Endothelial cell (in vitro differentiated cells): Measurements from ENCODE around the gene CRYL1. TPM values are rescaled to one million over a fixed set of nuclear protein-coding genes. Genes with fewer than 3 reads are reported as not detected.

Experiments used
- DNase-seq: peaks from one replicate; pipeline ENCODE4 v3.0.0; 2021; ENCODE audit warnings: low spot score
- H3K27ac Mint-ChIP-seq: one replicate; pipeline ENCODE4 v1.8.0; 2021; ENCODE audit warnings: mixed read lengths, inconsistent platforms; ENCODE audit not compliant: unreplicated experiment
- H3K27me3 Mint-ChIP-seq: one replicate; pipeline ENCODE4 v1.8.0; 2021; ENCODE audit warnings: mild to moderate bottlenecking, moderate library complexity, mixed read lengths, inconsistent platforms; ENCODE audit not compliant: unreplicated experiment
- H3K36me3 Mint-ChIP-seq: one replicate; pipeline ENCODE4 v1.8.0; 2021; ENCODE audit warnings: mild to moderate bottlenecking, low read depth, mixed read lengths, inconsistent platforms; ENCODE audit not compliant: unreplicated experiment
- H3K4me1 Mint-ChIP-seq: one replicate; pipeline ENCODE4 v1.8.0; 2021; ENCODE audit warnings: mild to moderate bottlenecking, mixed read lengths, inconsistent platforms; ENCODE audit not compliant: unreplicated experiment
- H3K4me3 Mint-ChIP-seq: one replicate; pipeline ENCODE4 v1.8.0; 2021; ENCODE audit warnings: mild to moderate bottlenecking, mixed read lengths, inconsistent platforms; ENCODE audit not compliant: unreplicated experiment
- H3K9me3 Mint-ChIP-seq: one replicate; pipeline ENCODE4 v1.8.0; 2021; ENCODE audit warnings: mixed read lengths, inconsistent platforms; ENCODE audit not compliant: unreplicated experiment
- CTCF ChIP-seq: fragments of 200-600 bp; sonication (generic); IDR thresholded peaks from one replicate; pipeline ENCODE4 v1.5.0; 2021; ENCODE audit warnings: antibody characterized with exemption; ENCODE audit not compliant: unreplicated experiment
- total RNA-seq: library from RNA; stranded (reverse); fragmentation: NEBNext Ultra II Directional; extraction: Animal tissue kit (Norgen Biotek cat#: 25700); gene quantifications from one replicate; pipeline ENCODE4 v1.2.1, GENCODE V29; 2021; ENCODE audit not compliant: unreplicated experiment

The CRYL1 gene
- total RNA-seq, 1 donor from 2014 or later, result 4.8 TPM

- H3K27me3 Mint-ChIP-seq, result peaks cover under 1% of the 10 kb centered on the region
- no peak for DNase-seq
Measured at GRCh38 chr13:20506696-20507095, 19.0 kb downstream of the CRYL1 start.

GRCh38 chr13:20505405-20506366, 20.0 kb downstream of the CRYL1 start:
- Mint-ChIP-seq H3K4me1 (peaks cover 15% of the 10 kb centered on the region), H3K9me3 (peaks cover 8% of the 10 kb centered on the region), H3K36me3 (peaks cover 10% of the 10 kb centered on the region), H3K27ac (peak overlapping the region; percentile 11), H3K27me3 (peaks cover 2% of the 10 kb centered on the region), H3K4me3 (peak overlapping the region; percentile 14)
- DNase-seq, result no peak
- no peak for TF ChIP-seq CTCF

More at GRCh38 chr13:20506696-20507095, 19.0 kb downstream of the CRYL1 start:
- TF ChIP-seq CTCF, result no peak
- H3K27ac Mint-ChIP-seq, result no peak overlapping the region
- H3K36me3 Mint-ChIP-seq, result peaks cover 2% of the 10 kb centered on the region
- H3K9me3 Mint-ChIP-seq, result no peaks in the 10 kb centered on the region
- H3K4me3 Mint-ChIP-seq, result no peak overlapping the region
- H3K4me1 Mint-ChIP-seq, result peaks cover 14% of the 10 kb centered on the region

GRCh38 chr13:20503088-20504083, 22.3 kb downstream of the CRYL1 start:
- Mint-ChIP-seq H3K9me3 (peaks cover 8% of the 10 kb centered on the region), H3K4me3 (no peak overlapping the region), H3K36me3 (peaks cover 10% of the 10 kb centered on the region), H3K4me1 (peaks cover 18% of the 10 kb centered on the region), H3K27me3 (peaks cover 2% of the 10 kb centered on the region), H3K27ac (no peak overlapping the region)
- DNase-seq, result no peak
- no peak for TF ChIP-seq CTCF

GRCh38 chr13:20501592-20501991, 24.1 kb downstream of the CRYL1 start:
- no peak for DNase-seq
- no peak for TF ChIP-seq CTCF
- peaks cover 8% of the 10 kb centered on the region for H3K9me3 Mint-ChIP-seq
- no peak overlapping the region for H3K4me3 Mint-ChIP-seq
- H3K36me3 Mint-ChIP-seq, result peaks cover 10% of the 10 kb centered on the region
- peaks cover 2% of the 10 kb centered on the region for H3K27me3 Mint-ChIP-seq
- no peak overlapping the region for H3K27ac Mint-ChIP-seq
- peaks cover 18% of the 10 kb centered on the region for H3K4me1 Mint-ChIP-seq
